ENCODE measurements around the gene TRIM65. TPM values are rescaled to one million over a fixed set of nuclear protein-coding genes. Genes with fewer than 3 reads are reported as not detected.
"Not testable (repeated sequence)": the region's sequence is repeated elsewhere in the genome, so short reads cannot be mapped to it uniquely, and the experiment has no call there.

Gene TRIM65
- polyA plus RNA-seq, 3 donors = 14.6 to 16.7 (median 16.3) TPM

DNA sequence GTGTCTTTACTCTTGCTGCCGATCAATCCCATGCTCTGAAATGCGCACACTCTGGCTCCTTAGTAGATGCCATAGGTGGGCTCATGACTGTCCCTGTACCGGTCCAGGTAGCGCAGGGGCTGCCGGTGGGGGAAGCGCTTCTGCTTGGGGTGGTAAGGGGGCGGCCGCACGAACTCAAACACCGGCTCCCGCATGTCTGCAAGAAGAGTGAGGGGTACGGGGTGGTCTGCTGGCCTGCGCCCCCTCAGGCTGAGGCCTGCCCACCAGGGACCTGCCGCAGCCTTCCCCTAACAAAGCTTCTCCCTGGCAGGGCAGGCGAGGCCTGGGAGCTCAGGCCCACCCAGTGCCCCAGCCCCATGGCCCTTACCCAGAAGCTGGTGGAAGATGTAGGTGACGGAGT lies 2.0 kb upstream of the TRIM65 start:
- DNase-seq = no peak

DNA sequence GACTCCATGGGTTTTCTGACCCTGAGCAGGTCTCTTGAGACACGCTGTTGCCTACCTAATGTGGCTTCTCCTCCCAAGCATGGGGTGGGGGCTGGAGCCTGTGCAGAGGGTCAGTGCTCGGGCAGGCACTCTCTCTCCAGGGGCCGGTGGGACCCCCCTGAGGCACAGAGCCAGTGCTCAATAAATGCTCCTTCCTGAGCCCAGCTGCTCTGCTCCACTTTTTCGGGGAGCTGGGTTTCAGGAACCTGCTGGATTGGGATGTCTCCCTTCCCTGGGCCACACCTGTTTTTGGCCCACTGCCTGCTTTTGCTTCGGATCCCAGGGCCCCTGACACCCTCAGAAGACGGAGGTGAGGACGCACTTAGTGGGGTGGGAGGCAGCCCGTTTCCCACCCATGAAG lies 1.3 kb upstream of the TRIM65 start:
- no peak for DNase-seq

DNA sequence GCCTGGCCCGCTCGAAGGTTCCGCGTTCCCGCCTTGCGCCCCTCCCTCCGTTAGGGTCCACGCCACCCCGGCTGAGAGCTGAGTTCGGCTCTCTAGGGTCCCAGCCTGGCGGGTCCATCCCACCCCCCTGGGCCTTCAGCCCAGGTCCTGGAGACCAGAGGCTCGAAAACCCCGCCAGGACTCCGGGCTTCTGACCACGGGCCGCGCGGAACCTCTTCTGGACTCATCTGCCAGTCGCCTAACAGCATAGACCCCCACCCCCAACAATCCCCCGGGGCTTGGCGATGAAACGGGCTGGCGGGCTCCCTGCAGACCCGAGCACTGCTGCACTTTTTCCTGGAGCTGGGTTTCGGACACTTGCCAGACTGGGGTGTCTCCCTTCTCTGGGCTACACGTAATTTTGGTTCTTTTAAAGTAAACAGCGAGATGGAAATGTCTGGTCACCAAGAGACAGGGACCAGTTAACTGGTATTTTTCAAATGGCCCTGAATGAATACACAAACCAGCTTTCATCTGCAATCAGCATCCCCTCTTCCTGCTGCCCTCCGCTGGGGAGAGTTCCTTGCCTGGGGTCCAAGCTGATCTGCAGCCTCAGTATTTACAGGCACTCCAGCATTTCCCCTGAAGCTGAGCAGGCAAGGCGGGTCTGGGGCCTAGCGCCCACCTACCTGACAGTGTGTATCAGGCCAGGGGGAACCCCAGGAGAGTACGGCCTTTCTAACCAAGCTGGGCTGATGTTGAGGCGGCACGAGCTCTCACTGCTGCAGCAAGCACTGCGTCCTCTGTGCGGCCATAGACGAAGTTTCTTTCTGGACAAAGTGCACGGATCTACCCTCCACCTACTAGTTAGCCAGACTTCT lies 639 bp upstream of the TRIM65 start:
- DNase-seq = no peak

DNA sequence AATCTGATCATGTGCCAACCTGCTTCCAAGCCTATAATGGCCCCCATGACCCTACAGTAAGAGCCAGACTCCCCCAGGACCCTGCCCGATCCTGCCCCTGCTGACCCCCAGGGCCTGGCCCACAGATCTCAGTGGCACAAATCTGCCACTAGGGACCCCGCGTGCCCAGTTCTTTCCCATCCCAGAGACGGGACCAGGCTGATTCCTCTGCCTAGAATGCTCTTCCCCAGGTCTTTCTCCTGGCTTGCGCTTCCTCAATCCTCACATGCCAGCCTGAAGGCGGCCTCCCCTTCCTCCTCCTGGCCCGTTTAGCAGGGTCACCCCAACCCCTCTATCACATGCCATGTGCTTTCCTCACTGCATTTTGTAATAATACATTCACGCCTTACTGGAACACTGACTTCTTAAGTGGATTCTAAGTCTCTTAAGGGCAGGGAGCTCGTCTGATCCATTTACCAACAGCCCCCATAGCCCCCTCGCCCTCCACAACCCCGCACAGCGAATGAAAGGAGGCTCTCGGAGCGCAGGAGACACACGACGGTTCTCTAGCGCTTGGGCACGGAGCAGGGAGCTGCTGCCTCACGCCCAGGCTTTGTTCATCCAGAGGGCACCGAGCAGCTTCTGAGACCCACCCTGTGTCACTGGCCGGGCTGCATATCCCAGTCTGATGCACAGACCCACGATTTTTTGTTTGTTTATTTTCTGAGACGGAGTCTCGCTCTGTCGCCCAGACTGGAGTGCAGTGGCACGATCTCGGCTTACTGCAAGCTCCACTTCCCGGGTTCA lies 1.2 kb downstream of the TRIM65 start:
- DNase-seq = no peak

DNA sequence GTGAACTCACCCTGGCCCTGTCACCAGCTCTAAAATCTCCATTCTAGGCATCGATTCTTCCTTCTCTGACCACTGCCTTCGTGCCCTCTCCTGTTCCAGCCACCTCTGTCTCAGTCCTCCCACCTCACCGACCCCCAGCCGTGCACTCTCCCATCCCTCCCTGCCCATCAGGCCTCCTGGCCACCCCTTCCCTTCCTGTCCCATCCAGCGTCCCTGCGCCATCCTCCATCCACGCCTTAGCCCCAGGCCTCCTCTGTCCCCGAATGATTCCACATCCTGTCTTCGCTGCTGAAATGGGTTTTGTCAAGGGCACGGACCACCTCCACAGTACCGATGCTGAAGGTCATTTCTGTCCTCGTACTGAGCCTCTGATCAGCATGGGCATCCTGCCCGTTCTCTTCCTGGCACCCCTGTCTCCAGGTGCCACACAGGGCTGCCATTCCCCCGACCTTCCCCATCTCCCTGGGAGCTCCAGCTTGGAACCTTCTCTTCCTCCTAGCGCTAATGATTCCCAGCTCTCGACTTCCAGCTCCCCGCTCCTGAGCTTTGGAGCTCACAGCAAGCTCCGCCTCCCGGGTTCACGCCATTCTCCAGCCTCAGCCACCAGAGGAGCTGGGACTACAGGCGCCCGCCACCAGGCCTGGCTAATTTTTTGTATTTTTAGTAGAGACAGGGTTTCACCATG lies 2.6 kb downstream of the TRIM65 start:
- no peak for DNase-seq

DNA sequence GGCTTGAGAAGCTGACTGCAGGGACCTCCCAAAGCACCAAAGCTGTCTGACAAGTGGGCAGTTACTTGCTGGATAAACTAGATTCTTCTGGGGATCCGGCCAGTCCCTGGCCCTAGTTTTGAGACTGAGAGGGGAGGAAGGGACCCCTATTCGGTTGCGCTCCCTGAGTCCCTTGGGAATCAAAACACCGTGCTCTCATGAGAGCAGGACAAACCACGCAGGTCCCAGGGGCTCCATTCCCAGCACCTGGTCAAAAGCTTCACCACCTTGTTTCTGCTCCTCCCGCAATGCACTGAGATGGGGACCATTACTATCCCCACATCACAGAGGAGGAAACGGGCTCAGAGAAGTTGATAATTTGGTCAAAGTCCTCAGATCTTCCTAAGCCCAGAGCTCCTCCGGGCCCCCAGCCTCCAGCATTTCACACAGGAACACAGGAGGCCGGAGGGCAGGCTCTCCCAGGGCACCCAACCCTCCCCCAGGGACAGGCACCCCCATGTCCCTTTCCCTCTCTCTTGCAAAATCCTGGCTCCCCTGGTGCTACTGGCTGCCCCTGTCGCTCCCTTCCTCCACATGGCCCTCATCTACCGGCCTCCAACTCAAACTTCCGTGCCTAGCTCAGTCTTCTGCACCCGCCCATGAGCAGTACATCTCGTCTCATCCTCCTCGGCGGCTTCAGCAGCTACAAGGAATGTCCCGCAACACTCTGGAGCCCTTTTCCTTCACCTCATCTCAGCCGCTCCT lies 3.3 kb downstream of the TRIM65 start:
- no peak for DNase-seq

DNA sequence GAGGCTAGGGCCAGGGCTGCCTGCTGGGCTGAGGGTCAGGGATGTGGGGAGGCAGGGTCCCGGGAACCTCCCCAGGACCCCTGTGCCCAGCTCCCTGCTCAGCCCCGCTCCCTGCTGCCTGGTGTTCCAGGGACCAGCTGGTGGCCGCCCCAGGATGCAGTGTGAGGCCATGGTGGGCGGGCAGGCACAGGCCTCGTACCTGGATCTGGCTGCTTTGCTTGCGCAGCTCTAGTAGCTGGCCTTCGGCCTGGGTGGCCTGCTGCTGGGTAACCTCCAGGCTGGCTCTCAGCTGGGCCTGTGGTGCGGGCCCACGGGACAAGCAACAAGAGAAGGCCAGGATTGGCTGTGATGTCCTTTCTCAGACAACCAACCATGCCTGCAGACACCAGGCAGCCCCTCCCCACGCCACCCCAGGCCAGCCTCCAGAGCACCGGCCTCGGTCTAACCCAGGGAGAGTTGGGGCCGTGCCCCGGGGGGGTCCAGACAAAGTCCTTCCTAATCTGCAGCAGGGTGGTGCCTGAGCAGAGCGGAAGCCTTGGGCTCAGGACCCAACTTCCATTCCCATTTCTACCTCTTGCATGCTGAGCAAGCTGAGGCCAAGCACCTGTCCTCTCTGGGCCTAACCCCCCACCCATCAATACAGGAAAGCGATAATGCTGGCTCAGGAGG lies 4.1 kb downstream of the TRIM65 start:
- DNase-seq = no peak

DNA sequence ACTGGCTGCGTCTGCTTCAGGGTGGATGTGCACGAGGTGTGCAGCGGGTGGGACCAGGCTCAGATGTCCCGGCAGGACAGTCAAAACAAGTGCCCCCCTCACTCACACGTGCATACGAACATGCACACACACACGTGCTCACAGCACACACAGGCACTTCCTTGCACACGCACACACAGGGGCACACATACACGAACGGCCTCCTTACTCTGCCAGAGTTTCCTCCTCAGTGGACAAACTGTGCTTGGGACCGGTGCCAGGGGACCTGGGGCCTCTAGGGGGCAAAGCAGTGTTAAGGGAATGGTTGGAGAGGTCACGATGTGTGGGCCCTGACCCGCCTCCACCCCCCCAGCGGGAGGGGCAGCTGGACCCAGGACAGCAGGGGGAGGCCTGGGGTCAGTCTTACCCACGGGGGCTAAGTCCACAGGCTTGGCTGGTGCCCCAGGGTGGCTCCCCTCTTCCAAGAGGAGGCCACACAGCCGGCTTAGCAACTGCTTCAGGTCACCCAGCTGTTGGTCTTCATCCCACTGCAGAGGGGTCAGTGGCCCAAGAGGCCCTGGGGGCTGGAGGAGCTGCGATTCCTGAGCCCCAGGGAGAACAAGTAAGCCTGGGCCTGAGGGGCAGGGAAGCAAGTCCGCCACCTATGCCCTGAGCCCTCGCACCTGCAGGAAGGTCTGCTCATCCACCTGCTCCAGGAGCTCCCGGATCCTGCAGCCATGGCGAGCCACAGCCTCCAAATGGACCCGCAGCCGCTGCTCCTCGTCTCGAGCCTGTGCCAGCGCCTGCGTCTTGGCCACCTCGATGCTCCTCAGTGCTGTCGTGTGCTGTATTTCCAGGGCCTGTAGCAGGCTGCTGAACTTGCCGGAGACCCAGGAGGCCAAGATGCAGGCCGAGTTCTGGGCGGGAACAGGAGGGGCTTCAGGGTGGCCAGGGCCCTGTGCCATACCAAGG lies 4.9 kb downstream of the TRIM65 start:
- DNase-seq = no peak

DNA sequence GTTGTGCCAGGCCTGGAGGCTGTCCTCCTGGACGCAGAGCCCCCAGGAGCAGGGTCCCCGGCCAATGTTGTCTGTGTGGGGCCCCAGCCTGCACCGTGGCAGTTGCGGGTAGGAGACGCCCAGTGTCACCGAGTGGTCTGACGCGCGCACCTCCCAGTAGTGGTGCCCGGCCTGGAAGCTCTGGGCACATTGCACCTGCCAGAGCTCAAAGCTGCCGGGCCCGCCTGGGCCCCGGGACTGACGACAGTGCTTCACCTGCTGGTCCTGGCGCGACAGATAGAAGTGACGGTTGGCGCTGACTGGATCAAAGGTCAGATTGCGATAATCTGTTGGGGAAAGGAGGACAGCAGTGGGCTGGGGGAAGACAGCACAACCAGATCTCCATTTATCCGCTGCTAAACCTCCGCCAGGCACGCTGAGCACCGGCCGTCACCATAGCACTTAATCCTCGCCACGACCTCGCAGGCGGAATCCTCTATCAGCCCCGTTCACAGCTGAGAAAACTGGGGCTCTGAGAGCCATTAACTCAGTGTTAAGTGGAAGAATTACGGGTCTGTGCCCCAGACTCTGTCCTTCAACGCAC lies 5.6 kb downstream of the TRIM65 start:
- DNase-seq = no peak

DNA sequence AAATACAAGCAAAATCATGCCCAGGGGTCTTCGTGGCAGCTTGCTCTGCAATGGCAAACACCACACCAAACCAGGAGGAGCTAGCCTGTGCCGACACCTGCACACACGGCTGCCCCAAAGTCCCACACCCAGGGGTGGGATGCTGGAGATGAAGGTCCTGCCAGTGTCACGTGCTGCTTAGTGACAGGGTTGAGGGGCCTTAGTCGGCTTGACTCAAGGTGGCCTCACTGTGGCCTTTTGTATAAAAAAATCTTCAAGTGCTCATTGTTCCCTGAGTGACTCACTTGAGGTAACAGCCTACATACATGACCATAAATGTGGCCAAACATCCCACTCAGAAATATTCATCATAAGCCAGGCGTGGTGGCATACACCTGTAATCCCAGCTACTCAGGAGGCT lies 7.3 kb downstream of the TRIM65 start:
- no peak for DNase-seq

DNA sequence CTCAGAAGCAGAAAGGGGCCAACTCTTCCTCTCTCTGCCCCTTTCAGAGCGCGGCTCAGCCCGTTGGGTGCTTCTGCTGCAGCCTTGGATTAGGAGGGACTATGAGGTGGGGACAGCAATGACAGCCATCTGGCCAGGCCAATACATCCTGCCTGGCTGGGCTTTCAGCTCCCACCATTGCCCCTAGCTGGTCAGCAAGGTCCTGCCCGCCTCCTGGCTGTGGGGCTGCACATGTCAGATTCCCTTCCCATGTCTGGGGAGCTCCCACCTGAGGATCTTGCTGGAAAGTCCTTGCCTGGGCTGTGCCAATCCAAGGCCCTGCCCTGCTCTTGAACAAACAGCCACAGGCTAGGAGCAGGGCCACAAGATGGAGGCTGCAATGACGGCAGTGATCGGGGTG lies 8.3 kb downstream of the TRIM65 start:
- no peak for DNase-seq

DNA sequence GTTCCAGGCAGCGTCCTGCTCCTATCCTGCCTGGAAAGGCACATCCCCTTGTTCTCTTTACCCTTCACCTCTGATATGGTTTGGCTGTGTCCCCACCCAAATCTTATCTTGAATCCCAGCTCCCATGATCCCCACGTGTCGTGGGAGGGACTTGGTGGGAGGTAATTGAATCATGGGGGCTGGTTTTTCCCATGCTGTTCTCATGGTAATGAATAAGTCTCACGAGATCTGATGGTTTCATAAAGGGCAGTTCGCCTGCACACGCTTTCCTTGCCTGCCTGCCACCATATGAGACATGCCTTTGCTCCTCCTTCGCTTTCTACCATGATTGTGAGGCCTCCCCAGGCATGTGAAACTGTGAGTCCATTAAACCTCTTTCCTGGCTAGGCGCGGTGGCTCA lies 10.9 kb downstream of the TRIM65 start:
- DNase-seq = not testable (repeated sequence)

DNA sequence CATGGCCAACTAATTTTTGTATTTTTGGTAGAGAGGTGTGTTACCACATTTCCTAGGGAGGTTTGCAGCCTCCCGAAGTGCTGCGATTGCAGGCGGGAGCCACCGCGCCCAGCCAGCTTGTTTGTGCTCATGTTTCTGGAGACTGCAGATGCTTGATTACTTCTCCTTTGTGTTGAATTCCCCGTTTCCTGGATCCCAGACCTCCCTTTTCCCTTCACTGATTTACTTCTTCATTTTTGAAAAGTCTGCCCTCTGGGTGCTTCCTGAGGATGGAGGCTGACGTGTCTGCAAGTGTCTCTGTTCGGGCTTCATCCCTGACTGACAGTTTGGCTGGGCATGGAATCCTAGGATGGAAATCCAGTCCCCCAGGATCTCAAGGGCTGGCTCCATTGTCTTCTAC lies 11.3 kb downstream of the TRIM65 start:
- no peak for DNase-seq

DNA sequence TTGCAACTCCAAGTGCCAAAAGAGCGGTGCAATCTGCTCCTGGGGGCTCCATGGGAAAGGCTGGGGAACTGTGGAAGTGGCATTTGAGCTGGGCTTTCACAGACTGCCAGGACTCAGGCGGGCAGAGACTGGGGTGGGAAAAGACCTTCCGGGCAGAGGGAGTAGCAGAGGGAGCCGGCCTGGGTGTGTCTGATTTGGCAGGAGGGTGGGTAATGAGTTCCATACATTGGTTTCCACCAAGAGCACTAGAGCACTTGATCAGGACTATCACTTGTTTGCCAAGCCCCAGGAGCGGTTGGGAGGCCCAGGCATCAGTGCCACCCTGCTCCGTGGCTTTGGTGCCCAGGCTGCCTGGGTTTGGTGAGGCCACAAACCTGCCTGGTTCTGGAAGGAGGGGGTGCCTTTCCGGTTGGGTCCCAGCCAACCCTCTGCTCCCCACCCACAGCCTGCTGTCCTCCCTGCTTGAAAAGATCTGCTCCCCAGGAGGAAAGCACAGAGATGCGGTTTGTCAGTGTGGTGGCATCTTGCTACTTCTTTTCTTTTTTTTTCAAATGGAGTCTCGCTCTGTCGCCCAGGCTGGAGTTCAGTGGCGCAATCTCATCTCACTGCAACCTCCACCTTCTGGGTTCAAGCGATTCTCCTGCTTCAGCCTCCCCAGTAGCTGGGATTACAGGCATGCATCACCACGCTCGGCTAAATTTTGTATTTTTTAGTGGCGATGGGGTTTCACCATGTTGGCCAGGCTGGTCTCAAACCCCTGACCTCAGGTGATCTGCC lies 14.9 kb downstream of the TRIM65 start:
- no peak for DNase-seq

DNA sequence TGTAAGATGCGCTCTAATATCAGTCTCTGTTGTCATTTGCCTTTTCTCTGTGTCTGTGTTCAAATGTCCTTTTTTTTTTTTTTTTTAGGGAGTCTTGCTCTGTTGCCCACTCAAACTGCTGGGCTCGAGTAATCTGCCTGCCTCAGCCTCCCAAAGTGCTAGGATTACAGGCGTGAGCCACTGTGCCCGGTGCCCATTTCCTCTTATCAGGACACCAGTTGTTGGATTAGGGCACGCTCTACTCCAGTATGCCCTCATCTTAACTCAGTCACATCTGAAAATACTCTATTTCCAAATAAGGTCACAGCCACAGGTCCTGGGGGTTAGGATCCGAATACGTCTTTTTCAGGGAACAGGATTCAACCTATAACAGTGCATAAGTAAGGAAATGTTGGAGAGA lies 16.5 kb downstream of the TRIM65 start:
- DNase-seq = no peak

DNA sequence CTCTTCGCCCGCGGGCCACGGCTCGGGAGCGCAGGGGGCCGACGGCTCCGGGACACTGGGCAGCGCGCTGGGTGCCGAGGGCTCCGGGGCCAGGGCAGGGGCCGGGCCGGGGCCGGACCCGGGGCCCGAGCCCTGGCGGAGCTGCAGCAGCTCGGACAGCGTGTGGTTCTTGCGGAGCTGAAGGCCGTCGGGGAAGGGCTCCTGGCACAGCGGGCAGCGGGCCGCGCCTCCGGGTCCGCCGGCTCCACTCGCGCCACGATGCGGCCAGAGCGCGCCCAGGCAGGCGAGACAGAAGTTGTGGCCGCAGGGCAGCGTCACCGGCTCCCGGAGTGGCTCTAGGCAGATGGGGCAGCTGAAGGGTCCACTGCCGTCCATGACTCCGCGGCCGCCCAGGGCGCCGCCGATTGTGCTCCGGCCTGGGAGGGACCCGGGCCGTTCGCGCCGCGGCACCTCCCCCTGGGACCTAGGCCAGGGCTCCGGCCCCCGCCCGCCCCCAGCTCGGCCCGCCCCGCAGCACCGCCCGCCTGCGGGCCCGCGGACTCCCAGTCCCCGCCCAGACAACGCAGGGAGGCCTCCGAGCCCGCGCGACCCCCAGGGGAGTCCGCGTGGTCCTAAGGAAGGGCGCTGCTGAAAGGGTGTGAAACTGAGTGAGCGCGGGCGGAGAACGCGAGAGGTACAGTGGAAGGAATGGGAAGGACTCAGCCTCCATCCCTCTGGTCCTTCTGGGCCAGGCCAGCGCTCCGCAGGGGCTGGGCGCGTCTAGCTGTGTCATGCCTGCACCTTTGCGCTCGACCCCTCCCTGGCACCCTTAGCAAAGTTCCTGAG lies 18.4 kb downstream of the TRIM65 start, which contains the start of gene TRIM47:
Gene TRIM47 (minus strand): TSS at position 408 of the 825 bp plus-strand sequence. CDS start 33 bp downstream, at position 375.
- DNase-seq = no peak

DNA sequence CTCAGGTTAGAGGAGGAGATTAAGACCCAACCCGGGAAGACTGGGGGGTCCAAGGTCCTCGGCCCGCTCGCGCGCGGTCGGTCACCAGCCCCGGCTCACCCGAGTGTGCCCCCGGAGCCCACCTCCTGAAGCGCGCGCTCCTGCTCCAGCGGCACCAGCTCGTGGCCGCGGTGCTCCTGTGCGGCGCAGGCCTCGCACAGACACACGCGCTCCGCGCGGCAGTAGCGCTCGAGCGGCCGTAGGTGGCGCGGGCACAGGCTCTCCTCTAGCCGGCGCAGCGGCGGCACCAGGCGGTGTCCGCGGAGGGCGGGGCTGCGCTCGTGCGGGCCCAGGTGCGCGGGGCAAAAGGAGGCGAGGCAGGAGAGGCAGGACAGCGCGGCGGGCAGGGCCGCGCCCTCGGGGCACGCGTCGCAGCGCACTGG lies 19.0 kb downstream of the TRIM65 start:
- DNase-seq = peak; percentile 71

Measured in renal pelvis (tissue), 4 donors.